ENCODE measurements around the gene INPP5D.

INPP5D gene

GRCh38 chr2:233079953-233080835 is 20.1 kb downstream of the INPP5D start:
- DNase-seq: no peak

DNA sequence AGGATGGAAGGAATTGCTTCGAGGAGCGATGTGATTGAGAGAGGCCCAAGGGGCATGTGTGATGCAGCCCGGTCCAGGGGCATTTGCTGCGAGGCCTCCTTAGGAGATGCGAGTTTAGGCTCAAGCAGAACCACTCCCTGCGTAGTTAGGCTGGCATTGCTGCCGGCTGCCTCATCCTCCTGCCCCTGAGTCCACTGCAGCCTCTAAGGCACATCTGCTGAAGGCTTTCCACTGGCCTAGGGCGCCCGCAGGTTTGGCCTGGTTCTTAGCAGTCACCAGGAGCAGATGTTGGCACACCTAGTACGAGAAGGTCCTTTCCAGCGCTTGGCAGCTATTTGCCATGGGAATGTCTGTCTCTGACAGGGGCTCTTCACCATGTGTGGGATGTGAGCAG is 20.7 kb downstream of the INPP5D start:
- DNase-seq: no peak

GRCh38 chr2:233081232-233081730 is 21.1 kb downstream of the INPP5D start:
- DNase-seq: peak; percentile 41 to 49

DNA sequence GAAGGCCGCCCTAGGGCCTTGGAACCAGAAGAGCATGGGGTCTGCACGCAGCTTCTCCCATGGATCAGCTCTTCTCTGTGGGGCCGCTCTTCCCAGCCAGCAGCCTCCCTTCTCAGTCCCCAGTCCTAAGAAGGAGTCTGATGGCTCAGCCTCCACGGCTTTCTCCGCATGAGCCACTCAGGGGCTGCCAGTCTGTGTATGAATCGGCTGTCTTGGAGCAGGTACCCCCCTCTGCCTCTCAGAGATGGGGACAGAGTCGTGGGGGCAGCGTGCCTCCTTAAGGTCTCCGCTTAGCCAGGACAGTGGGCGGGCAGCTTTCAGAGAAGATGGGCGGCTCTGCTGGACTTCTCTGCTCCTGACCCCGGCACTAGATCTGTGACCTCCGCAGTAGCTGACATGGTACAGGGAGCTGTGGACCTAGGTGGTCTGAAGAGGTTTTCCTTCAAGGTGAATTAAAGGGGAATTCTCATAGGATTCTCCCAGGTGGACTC is 21.6 kb downstream of the INPP5D start:
- DNase-seq: no peak

GRCh38 chr2:233082222-233082930 is 22.2 kb downstream of the INPP5D start:
- DNase-seq: no peak

DNA sequence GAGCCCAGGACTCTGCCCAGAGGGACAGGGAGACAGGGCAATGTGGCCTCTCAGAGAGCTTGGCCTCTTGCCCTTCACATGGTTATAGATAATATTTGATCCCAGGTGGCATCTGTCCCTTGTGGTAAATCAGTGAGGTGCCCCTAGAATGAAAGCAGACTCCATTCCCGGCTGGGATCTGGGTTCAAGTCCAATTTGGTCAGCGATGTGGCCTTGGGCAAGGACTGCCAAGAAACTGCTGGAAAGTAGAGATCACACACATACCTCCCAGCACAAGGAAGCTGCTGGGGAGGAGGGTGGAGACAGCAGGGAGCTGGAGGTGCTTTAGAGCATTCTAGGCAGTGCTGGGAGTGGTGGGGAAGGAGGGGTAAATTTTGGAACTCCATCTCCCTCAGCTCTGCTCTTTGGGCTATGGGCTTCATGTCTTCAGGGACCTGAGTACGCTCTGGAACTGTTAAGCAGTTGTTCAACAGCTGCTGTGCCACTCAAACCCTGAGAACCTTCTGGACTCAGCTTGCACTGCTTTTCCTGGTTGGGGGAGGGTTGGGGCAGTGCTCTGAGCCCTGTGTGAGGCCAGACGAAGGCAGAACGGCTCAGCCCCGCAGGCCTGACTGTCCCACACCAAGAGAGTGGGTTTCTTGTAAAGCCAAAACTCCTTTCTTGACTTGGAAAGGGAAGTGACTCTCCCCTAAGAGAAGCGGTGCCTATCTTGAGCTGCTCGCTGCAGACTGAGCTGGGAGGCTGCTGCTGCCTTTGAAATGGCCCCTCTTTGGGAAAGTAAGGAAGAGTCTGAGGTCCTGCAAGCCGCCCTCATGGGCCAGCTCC is 23.0 kb downstream of the INPP5D start:
- DNase-seq: no peak

DNA sequence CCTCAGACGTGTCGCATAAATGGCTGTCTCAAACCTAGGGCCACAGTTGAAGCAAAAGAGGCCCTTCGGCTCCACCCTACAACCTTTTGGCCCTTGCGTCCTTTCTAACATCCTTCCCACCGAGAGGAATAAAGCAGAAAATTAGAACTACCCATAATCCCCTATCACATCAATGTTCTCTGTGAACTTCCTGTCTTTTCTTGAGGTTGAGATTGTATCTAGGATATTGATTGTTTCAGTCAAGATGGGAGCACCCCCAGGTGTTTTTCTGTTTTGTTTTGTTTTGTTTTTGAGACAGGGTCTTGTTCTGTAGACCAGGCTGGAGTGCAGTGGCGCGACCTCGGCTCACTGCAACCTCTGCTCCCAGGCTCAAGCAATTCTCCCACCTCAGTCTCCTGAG is 23.6 kb downstream of the INPP5D start:
- no peak for DNase-seq

DNA sequence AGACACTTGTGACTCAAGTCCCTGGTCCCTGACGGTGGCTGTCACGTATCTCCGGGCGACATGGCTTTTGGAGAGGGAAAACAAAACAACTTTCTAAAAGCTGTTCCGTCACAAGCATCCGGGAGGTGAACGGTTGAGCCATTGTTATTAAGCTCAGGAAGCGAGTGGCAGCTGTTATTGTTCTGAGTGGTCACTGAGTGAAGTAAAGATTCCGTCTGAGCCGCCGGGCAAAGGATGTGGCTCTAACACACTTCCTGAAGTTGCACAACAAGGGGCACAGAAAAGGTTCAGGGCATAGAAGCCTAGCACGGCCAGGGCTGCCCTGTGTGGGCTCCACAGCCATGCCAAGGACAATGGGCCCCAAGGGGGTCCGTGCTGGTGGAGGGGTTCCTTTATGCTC is 24.3 kb downstream of the INPP5D start:
- DNase-seq: peak; percentile 59 to 74

GRCh38 chr2:233085037-233085838 is 25.1 kb downstream of the INPP5D start:
- no peak for DNase-seq

DNA sequence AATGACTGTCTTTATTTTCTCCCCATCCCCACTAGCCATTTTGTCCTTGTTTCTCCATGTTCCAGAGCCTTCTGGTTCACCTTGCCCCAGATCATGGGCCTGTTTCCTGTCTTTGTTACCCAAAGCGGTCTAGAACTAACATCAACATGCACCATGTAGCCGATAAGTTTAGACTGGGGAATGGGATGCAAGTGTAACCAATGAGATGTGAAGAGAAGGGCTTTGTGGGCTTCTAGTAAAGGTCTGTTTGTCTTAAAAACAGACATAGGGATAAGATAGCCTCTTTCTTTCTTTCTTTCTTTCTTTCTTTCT is 25.7 kb downstream of the INPP5D start:
- no peak for DNase-seq

DNA sequence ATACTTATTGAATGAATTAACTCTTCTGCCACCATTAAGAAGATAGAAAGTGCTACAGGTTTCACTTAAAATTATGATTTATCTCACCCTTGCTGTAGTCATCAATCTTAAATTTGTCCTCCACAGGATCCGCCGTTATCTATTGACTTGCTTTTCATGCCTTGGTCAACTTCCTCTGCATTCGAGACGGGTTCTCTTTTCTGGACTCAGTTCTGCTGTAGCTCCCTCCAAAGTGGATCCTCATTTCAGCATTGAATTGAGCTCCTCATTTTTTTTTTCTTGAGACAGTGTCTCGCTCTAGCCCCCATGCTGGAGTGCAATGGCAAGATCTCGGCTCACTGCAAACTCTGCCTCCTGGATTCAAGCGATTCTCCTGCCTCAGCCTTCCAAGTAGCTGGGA is 27.6 kb downstream of the INPP5D start:
- no peak for DNase-seq

DNA sequence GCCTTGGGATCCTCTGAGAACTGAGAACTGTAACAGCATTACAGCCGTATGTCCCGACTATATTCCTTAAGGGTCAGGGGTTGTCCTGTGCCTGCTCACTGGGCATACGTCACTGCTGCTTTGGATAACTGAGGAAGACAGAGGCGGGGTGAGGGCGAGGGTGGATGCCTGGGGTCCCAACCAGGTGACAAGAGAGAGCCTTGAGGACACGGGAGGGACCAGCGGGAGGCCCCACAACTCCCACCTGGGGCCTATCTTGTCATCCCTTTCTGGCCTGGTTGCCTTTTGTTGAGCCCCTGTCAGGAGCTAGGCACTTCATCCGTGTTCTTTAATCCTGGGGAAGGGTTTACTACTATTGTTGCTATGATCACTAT is 28.8 kb downstream of the INPP5D start:
- DNase-seq: no peak

DNA sequence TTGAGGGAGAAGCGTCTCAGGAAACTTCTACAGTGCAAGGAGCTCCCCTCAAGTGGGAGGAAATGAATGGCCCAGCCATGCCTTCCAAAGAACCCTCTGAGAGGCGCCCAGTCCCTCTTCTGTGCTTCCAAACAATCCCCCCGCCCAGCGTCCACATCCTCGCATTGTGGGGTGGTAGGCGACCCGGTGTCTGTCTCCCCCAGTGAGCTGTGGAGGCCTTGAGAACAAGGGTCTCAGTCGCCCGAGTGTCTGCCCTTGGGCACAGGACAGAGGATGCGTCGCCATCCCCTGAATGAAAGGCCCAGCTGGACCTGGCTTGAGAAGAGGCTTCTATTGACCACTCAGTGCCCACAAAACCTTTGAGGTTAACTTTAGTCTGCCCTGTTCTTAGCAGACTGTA is 29.7 kb downstream of the INPP5D start:
- DNase-seq: no peak

GRCh38 chr2:233090879-233091278 is 30.7 kb downstream of the INPP5D start:
- no peak for DNase-seq

DNA sequence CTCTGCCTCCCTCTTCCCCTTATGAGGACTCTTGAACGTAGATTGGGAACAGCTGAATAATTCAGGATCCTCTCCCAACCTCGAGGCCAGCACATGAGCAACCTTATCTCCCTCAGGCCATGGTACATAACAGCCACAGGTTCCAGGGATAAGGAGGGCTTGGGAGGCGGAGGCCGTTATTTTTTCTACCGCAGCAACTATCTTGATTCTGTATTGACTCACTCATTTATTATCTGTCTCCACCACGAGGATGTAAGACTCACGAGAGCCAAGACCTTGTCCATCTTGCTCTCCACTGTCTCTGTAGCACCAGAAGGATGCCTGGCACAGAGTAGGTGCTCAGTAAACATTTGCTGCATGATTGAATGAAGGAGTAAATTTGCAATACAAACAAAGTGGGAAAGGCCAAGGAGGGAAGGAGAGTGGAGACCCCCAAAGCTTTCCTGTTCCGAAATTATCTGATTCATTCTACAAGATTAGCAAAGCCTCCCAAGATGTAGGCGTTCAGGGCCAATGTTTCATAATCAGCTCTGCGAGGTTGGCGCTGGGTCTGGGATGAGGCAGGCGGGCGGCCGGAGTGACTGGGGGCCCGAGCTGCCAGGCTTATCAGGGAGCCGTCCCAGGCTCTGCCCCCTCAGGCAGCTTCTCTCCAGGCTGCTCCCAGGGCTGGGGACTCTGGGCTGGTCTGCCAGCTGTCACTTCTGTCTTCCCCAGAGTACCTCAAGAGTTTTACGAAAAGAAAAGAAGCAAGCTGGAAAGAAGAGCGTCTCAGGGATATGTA is 31.6 kb downstream of the INPP5D start:
- DNase-seq: no peak

- DNase-seq: no peak
Observed at GRCh38 chr2:233092432-233093165, 32.5 kb downstream of the INPP5D start.

GRCh38 chr2:233093166-233093448 is 33.0 kb downstream of the INPP5D start:
- DNase-seq: no peak

DNA sequence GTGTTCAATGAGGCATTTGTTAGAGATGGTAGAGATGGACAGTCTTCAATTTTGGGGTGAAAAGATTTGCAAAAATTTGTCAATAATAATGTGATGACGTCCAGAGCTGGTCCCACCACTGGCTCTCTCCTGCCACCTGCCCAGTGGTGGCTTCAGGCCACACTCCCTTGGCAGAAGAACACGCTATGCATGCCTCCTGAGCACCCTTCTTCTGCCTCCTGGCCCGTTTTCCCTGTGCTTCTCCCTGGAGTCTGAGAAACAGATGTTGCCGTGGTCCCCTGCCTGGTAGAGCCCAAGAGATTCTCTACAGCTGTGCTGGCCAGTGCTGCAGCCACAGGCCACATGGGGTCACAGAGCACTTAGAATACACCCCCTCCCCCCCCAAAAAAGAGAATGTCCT is 33.6 kb downstream of the INPP5D start:
- DNase-seq: no peak

DNA sequence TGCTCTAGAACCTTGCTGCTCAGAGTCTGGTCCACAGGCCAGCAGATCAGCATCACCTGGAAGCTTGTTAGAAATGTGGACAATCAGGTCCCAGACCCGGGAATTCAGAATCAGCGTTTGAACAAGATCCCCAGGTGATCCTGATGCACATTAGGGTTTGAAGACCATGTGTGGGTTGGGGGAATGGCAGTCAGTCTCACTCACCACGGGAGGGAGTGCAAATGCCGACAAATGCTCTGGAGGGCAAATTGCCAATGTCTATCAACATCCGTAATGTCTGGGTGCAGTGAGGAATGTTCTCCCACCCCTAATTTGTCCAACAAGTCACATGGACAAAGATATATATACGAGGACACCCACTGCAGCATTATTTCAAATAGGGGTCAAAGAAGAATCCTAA is 34.5 kb downstream of the INPP5D start:
- no peak for DNase-seq

- DNase-seq: no peak
Observed at GRCh38 chr2:233096006-233096405, 35.9 kb downstream of the INPP5D start.

- no peak for DNase-seq
Observed at GRCh38 chr2:233098618-233099017, 38.5 kb downstream of the INPP5D start.

All from CD4-positive, alpha-beta T cell treated with Interleukin-1 beta for 1 hour (primary cell).